Measurements from ENCODE around the gene STK4. TPM values are rescaled to one million over a fixed set of nuclear protein-coding genes. Genes with fewer than 3 reads are reported as not detected.

The STK4 gene
- total RNA-seq, 1 experiment from 2014 or later = 43.0 TPM

DNA sequence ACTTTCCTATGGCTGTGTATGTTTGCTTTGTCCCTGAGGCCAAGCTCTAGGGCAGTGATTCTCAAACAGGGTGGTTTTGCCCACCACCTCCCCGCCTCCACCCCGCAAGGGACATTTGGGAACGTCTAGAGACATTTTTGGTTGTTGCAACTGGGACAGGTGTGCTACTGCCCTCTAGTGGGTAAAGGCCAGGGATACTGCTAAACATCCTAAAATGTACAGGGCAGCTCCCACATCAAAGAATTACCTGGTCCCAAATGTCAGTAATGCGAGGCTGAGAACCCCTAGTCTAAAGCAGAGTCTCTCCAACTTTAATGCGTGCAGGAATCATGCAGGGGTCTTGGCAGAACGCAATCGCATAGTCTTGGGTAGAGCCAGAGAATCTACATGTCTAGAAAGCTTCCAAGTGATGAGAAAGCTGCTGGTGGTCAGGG, 129.5 kb downstream of the STK4 start:
- Histone ChIP-seq H3K27me3 (ENCODE audit: insufficient read depth, low read length) (no peaks in the 10 kb centered on the region; the same call in 1 of the 2 replicates), H2BK15ac (ENCODE audit: low read depth, low read length) (no peak overlapping the region), H3K4me2 (ENCODE audit: insufficient read depth, insufficient read length, low read length) (no peak overlapping the region), H2BK12ac (ENCODE audit: insufficient read length, low read depth, low read length) (no peak overlapping the region), H2BK120ac (ENCODE audit: low read depth, low read length, poor library complexity, severe bottlenecking) (no peak overlapping the region), H4K8ac (replicated peaks; ENCODE audit: insufficient read length, low read depth, low read length) (no peak overlapping the region), H2AK5ac (ENCODE audit: insufficient read length, low read length) (no peak overlapping the region), H3K23ac (ENCODE audit: insufficient read length, low read depth, low read length) (no peak overlapping the region), H3K9ac (ENCODE audit: extremely low read depth, insufficient read length, low read length) (no peak overlapping the region), H3K79me2 (ENCODE audit: insufficient read depth, low read length) (no peaks in the 10 kb centered on the region), H2BK20ac (ENCODE audit: low read depth, low read length, poor library complexity, severe bottlenecking) (no peak overlapping the region), H3K14ac (ENCODE audit: insufficient read depth, low read length) (no peak overlapping the region), H2AFZ (ENCODE audit: low read length) (no peak overlapping the region), H4K5ac (ENCODE audit: insufficient read length, low read depth, low read length) (no peak overlapping the region), H3K4ac (ENCODE audit: low read depth, low read length) (no peak overlapping the region), H3K79me1 (ENCODE audit: insufficient read depth, low read depth, low read length, poor library complexity, severe bottlenecking) (no peaks in the 10 kb centered on the region), H3K4me1 (ENCODE audit: insufficient read depth, low read length) (no peaks in the 10 kb centered on the region), H3K18ac (ENCODE audit: insufficient read length, low read depth, low read length) (no peak overlapping the region), H3K23me2 (ENCODE audit: insufficient read length, low read depth, low read length, poor library complexity, severe bottlenecking) (no peaks in the 10 kb centered on the region), H3K9me3 (ENCODE audit: control insufficient read depth, low read depth, low read length) (no peaks in the 10 kb centered on the region), H3T11ph (ENCODE audit: low read length) (no peak overlapping the region), H4K20me1 (ENCODE audit: control insufficient read depth, insufficient read depth, insufficient read length) (no peaks in the 10 kb centered on the region), H2BK5ac (ENCODE audit: insufficient read length, low read length) (no peak overlapping the region), H4K91ac (ENCODE audit: insufficient read length, low read depth, low read length) (no peak overlapping the region), H3K27ac (ENCODE audit: insufficient read length, low read depth, low read length) (no peak overlapping the region), H3K56ac (ENCODE audit: insufficient read length, low read depth, low read length) (no peak overlapping the region)
- peak; percentile 73 for DNase-seq
- Mint-ChIP-seq H3K4me3 (no peak overlapping the region), H3K9me3 (peaks cover 0 to 4% of the 10 kb centered on the region in 2 experiments; a peak in 2 of 5 replicates), H3K27me3 (ENCODE audit: low read depth) (peaks cover 42% of the 10 kb centered on the region), H3K4me1 (peaks cover 5% of the 10 kb centered on the region in 2 experiments), H3K36me3 (ENCODE audit: insufficient read depth in 1 of 3, low read depth in 3 of 3) (peaks cover 2 to 4% (median 2%) of the 10 kb centered on the region in 3 experiments; a peak in 5 of 7 replicates), H3K27ac (no peak overlapping the region)
- WGBS (ENCODE audit: extremely low coverage, insufficient read length, low lambda C conversion rate) = no CpG with 5 or more reads among the region's 7 CpGs
- TF ChIP-seq, protein P1, sequence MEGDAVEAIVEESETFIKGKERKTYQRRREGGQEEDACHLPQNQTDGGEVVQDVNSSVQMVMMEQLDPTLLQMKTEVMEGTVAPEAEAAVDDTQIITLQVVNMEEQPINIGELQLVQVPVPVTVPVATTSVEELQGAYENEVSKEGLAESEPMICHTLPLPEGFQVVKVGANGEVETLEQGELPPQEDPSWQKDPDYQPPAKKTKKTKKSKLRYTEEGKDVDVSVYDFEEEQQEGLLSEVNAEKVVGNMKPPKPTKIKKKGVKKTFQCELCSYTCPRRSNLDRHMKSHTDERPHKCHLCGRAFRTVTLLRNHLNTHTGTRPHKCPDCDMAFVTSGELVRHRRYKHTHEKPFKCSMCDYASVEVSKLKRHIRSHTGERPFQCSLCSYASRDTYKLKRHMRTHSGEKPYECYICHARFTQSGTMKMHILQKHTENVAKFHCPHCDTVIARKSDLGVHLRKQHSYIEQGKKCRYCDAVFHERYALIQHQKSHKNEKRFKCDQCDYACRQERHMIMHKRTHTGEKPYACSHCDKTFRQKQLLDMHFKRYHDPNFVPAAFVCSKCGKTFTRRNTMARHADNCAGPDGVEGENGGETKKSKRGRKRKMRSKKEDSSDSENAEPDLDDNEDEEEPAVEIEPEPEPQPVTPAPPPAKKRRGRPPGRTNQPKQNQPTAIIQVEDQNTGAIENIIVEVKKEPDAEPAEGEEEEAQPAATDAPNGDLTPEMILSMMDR (conservative IDR thresholded peaks at IDR 0.05) = peak; percentile 83

Data from H9 (cell line).